H9 (cell line): Measurements from ENCODE around the gene MRPS23. TPM values are rescaled to one million over a fixed set of nuclear protein-coding genes. Genes with fewer than 3 reads are reported as not detected.

Experiments
- DNase-seq: peaks from one replicate; pipeline ENCODE4 v3.0.0-alpha.2; 2017
- H2AFZ ChIP-seq: one replicate; pipeline ENCODE4 v1.6.1; 2013; ENCODE audit warnings: mild to moderate bottlenecking, low read length, control low read depth, moderate library complexity
- H2AK5ac ChIP-seq: 2 replicates; pipeline ENCODE4 v1.6.1; 2013; ENCODE audit warnings: low read length, control low read depth, mixed read lengths; ENCODE audit not compliant: insufficient read length
- H2BK120ac ChIP-seq: one replicate; pipeline ENCODE4 v1.6.1; 2013; ENCODE audit warnings: low read depth, mild to moderate bottlenecking, low read length, control low read depth, inconsistent platforms; ENCODE audit not compliant: poor library complexity, severe bottlenecking
- H2BK12ac ChIP-seq: 2 replicates; pipeline ENCODE4 v1.6.1; 2013; ENCODE audit warnings: low read length, control low read depth, mixed read lengths, low read depth; ENCODE audit not compliant: insufficient read length
- H2BK15ac ChIP-seq: 2 replicates; pipeline ENCODE4 v1.6.1; 2013; ENCODE audit warnings: low read depth, low read length, control low read depth
- H2BK20ac ChIP-seq: one replicate; pipeline ENCODE4 v1.6.1; 2013; ENCODE audit warnings: low read depth, mild to moderate bottlenecking, low read length, control low read depth, inconsistent platforms; ENCODE audit not compliant: poor library complexity, severe bottlenecking
- H2BK5ac ChIP-seq: 2 replicates; pipeline ENCODE4 v1.6.1; 2013; ENCODE audit warnings: low read length, control low read depth, mixed read lengths; ENCODE audit not compliant: insufficient read length
- H3K14ac ChIP-seq: 2 replicates; pipeline ENCODE4 v1.6.1; 2013; ENCODE audit warnings: low read length, control low read depth; ENCODE audit not compliant: insufficient read depth
- H3K18ac ChIP-seq: 2 replicates; pipeline ENCODE4 v1.6.1; 2013; ENCODE audit warnings: low read depth, mild to moderate bottlenecking, mixed read lengths, low read length, control low read depth; ENCODE audit not compliant: insufficient read length
- H3K23ac ChIP-seq: 2 replicates; pipeline ENCODE4 v1.6.1; 2013; ENCODE audit warnings: low read length, control low read depth, mixed read lengths, low read depth; ENCODE audit not compliant: insufficient read length
- H3K23me2 ChIP-seq: 2 replicates; pipeline ENCODE4 v1.6.1; 2013; ENCODE audit warnings: low read depth, mild to moderate bottlenecking, mixed read lengths, low read length, control low read depth; ENCODE audit not compliant: insufficient read length, poor library complexity, severe bottlenecking
- H3K27ac ChIP-seq: 2 replicates; pipeline ENCODE4 v1.5.1; 2013; ENCODE audit warnings: low read length, control low read depth, mixed read lengths, low read depth; ENCODE audit not compliant: insufficient read length
- H3K27me3 ChIP-seq: 2 replicates; pipeline ENCODE4 v1.6.1; 2013; ENCODE audit warnings: low read length, control low read depth, inconsistent platforms; ENCODE audit not compliant: insufficient read depth
- H3K4ac ChIP-seq: 2 replicates; pipeline ENCODE4 v1.6.1; 2013; ENCODE audit warnings: low read depth, mild to moderate bottlenecking, control low read depth, inconsistent platforms, low read length, moderate library complexity
- H3K4me1 ChIP-seq: 2 replicates; pipeline ENCODE4 v1.6.1; 2013; ENCODE audit warnings: low read length, control low read depth, inconsistent platforms; ENCODE audit not compliant: insufficient read depth
- H3K4me2 ChIP-seq: 2 replicates; pipeline ENCODE4 v1.6.1; 2013; ENCODE audit warnings: low read length, control low read depth, mixed read lengths; ENCODE audit not compliant: insufficient read length, insufficient read depth
- H3K56ac ChIP-seq: 2 replicates; pipeline ENCODE4 v1.6.1; 2013; ENCODE audit warnings: low read depth, mild to moderate bottlenecking, mixed read lengths, low read length, control low read depth; ENCODE audit not compliant: insufficient read length
- H3K79me1 ChIP-seq: 2 replicates; pipeline ENCODE4 v1.6.1; 2013; ENCODE audit warnings: low read depth, mild to moderate bottlenecking, moderate library complexity, low read length, control low read depth, inconsistent platforms; ENCODE audit not compliant: insufficient read depth, poor library complexity, severe bottlenecking
- H3K79me2 ChIP-seq: 2 replicates; pipeline ENCODE4 v1.6.1; 2013; ENCODE audit warnings: low read length, control low read depth, inconsistent platforms; ENCODE audit not compliant: insufficient read depth
- H3K9ac ChIP-seq: 2 replicates; pipeline ENCODE4 v1.6.1; 2013; ENCODE audit warnings: low read length, control low read depth, mixed read lengths; ENCODE audit not compliant: insufficient read length; ENCODE audit errors: extremely low read depth
- H3K9me3 ChIP-seq: one replicate; pipeline ENCODE4 v1.6.1; 2013; ENCODE audit warnings: low read depth, low read length, inconsistent platforms; ENCODE audit not compliant: control insufficient read depth
- H3T11ph ChIP-seq: one replicate; pipeline ENCODE4 v1.6.1; 2013; ENCODE audit warnings: mild to moderate bottlenecking, low read length, control low read depth, inconsistent platforms
- H4K20me1 ChIP-seq: one replicate; pipeline ENCODE4 v1.6.1; 2013; ENCODE audit not compliant: control insufficient read depth, insufficient read length, insufficient read depth
- H4K5ac ChIP-seq: 2 replicates; pipeline ENCODE4 v1.6.1; 2013; ENCODE audit warnings: low read depth, mild to moderate bottlenecking, mixed read lengths, low read length, control low read depth; ENCODE audit not compliant: insufficient read length
- H4K8ac ChIP-seq: replicated peaks from 2 replicates; pipeline ENCODE4 v1.6.1; 2013; ENCODE audit warnings: low read length, control low read depth, mixed read lengths, low read depth; ENCODE audit not compliant: insufficient read length
- H4K91ac ChIP-seq: 2 replicates; pipeline ENCODE4 v1.6.1; 2013; ENCODE audit warnings: low read depth, mild to moderate bottlenecking, moderate library complexity, mixed read lengths, low read length, control low read depth; ENCODE audit not compliant: insufficient read length
- H3K27ac Mint-ChIP-seq, 3 experiments: 2 replicates in 2 of 3; 3 replicates in 1 of 3; pipeline ENCODE4 v1.8.0; 2020 to 2021; ENCODE audit warnings: mixed read lengths in 3 of 3, mild to moderate bottlenecking in 1 of 3, moderate library complexity in 1 of 3
- H3K27me3 Mint-ChIP-seq: 2 replicates; pipeline ENCODE4 v1.8.0; 2021; ENCODE audit warnings: low read depth, mild to moderate bottlenecking, moderate library complexity, mixed read lengths
- H3K36me3 Mint-ChIP-seq, 3 experiments: 2 replicates in 2 of 3; 3 replicates in 1 of 3; pipeline ENCODE4 v1.8.0; 2020 to 2021; ENCODE audit warnings: low read depth in 3 of 3, mixed read lengths in 3 of 3; ENCODE audit not compliant: insufficient read depth in 1 of 3
- H3K4me1 Mint-ChIP-seq, 2 experiments: 2 replicates each; pipeline ENCODE4 v1.8.0; 2020; ENCODE audit warnings: mixed read lengths in 2 of 2
- H3K4me3 Mint-ChIP-seq, 2 experiments: 2 replicates in 1 of 2; 3 replicates in 1 of 2; pipeline ENCODE4 v1.8.0; 2020 to 2021; ENCODE audit warnings: mild to moderate bottlenecking in 2 of 2, mixed read lengths in 2 of 2, moderate library complexity in 1 of 2
- H3K9me3 Mint-ChIP-seq, 2 experiments: 2 replicates in 1 of 2; 3 replicates in 1 of 2; pipeline ENCODE4 v1.8.0; 2020; ENCODE audit warnings: mild to moderate bottlenecking in 2 of 2, mixed read lengths in 2 of 2, moderate library complexity in 1 of 2
- CTCF ChIP-seq: fragments of 200-600 bp; sonication (generic); conservative IDR thresholded peaks from 3 replicates; pipeline ENCODE4 v1.8.0; 2021; ENCODE audit warnings: antibody characterized with exemption, mild to moderate bottlenecking
- WGBS: extraction: QIAGEN DNeasy Blood & Tissue Kit; methylation state at CpG from one replicate; pipeline ENCODE4 v1.1.7; 2013; ENCODE audit warnings: missing lambda C conversion rate, low lambda C conversion rate, mixed read lengths; ENCODE audit not compliant: insufficient read length; ENCODE audit errors: extremely low coverage; 5-methylcytosine and 5-hydroxymethylcytosine counted together
- total RNA-seq: library from RNA; stranded (reverse); gene quantifications from 2 replicates; pipeline ENCODE4 v1.2.1, GENCODE V29; 2021

The MRPS23 gene
- total RNA-seq, 1 experiment from 2014 or later: 62.0 TPM

DNA sequence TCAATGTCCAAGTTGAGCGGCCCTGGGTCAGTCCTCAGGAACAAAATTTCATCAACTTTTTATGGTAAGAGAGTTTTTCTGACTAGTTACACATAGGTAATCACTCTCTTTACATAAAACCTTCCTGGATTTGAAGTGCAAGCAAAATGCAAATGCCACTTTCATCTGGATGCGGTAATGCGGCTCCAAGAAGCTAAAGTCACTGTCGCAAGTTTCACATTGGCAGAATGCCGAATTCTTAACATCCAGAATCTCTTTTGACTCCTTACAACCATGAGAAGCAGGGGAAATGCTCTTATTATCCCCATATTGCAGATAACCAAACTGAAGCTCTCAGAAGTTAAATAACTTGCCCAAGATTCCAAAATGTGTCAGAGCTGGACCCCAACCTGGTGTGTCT is 30.0 kb downstream of the MRPS23 start:
- no peak overlapping the region for H3K27ac ChIP-seq
- Mint-ChIP-seq H3K27me3 (peaks cover 7% of the 10 kb centered on the region; the same call in 1 of the 2 replicates), H3K4me3 (no peak overlapping the region)

More for the DNA sequence above, 30.0 kb downstream of the MRPS23 start:
- WGBS: no CpG with 5 or more reads among the region's 5 CpGs
- Histone ChIP-seq H4K91ac (no peak overlapping the region), H3T11ph (no peak overlapping the region), H2AK5ac (no peak overlapping the region), H3K23ac (no peak overlapping the region), H3K56ac (no peak overlapping the region), H3K27me3 (no peaks in the 10 kb centered on the region), H4K8ac (no peak overlapping the region), H2BK15ac (no peak overlapping the region), H3K4me2 (no peak overlapping the region), H4K5ac (no peak overlapping the region), H3K9me3 (no peaks in the 10 kb centered on the region), H2BK12ac (no peak overlapping the region), H2BK5ac (no peak overlapping the region), H3K79me1 (no peaks in the 10 kb centered on the region), H3K79me2 (no peaks in the 10 kb centered on the region), H3K9ac (no peak overlapping the region), H2BK120ac (no peak overlapping the region), H2AFZ (no peak overlapping the region), H3K23me2 (no peaks in the 10 kb centered on the region), H3K14ac (no peak overlapping the region), H3K4me1 (no peaks in the 10 kb centered on the region; the same call in 1 of the 2 replicates), H3K18ac (no peak overlapping the region), H3K4ac (no peak overlapping the region), H2BK20ac (no peak overlapping the region), H4K20me1 (no peaks in the 10 kb centered on the region)
- no peaks in the 10 kb centered on the region for H3K36me3 Mint-ChIP-seq
- H3K9me3 Mint-ChIP-seq: no peaks in the 10 kb centered on the region
- no peak for DNase-seq
- H3K4me1 Mint-ChIP-seq: peaks cover 12 to 13% of the 10 kb centered on the region in 2 experiments
- no peak for TF ChIP-seq CTCF
- H3K27ac Mint-ChIP-seq: no peak overlapping the region
